Measurements from ENCODE around the gene RAB3IL1. TPM values are rescaled to one million over a fixed set of nuclear protein-coding genes. Genes with fewer than 3 reads are reported as not detected.

RAB3IL1 gene
- total and polyA plus RNA-seq, 3 donors from 2014 or later = 57.7 to 88.2 (median 65.8) TPM

- Histone ChIP-seq H3K36me3 (ENCODE audit: low read depth, missing control alignments) (no peaks in the 10 kb centered on the region), H3K4me1 (peaks cover 38% of the 10 kb centered on the region), H3K9me3 (no peaks in the 10 kb centered on the region), H3K4me3 (no peak overlapping the region), H3K27ac (peak overlapping the region; percentile 55 to 74), H3K27me3 (no peaks in the 10 kb centered on the region)
- intact Hi-C loops (cut with DNase I; ENCODE audit: low total_unique reads) = loop anchor here (10.0 kb wide), 1 partner anchor 155 kb away; the partner anchor contains the start of genes FEN1 and TMEM258
- DNase-seq = peak; percentile 95
- TF ChIP-seq POLR2A (IDR thresholded peaks at IDR 0.05) = no peak
- TF ChIP-seq CTCF (IDR thresholded peaks at IDR 0.05) = no peak
- WGBS, 2 donors = 32 to 43% methylated on average over 9 of the region's 9 CpGs
These were observed 32.0 kb upstream of the RAB3IL1 start for GRCh38 chr11:61949169-61950034.

- Histone ChIP-seq H3K9me3 (no peaks in the 10 kb centered on the region), H3K4me3 (no peak overlapping the region), H3K27me3 (no peaks in the 10 kb centered on the region), H3K27ac (peak overlapping the region; percentile 55 to 74), H3K4me1 (peaks cover 36% of the 10 kb centered on the region), H3K36me3 (ENCODE audit: low read depth, missing control alignments) (no peaks in the 10 kb centered on the region)
- TF ChIP-seq CTCF (IDR thresholded peaks at IDR 0.05) = no peak
- no peak for TF ChIP-seq POLR2A (IDR thresholded peaks at IDR 0.05)
- peak; percentile 61 for DNase-seq
- WGBS, 2 donors = 48 to 62% methylated on average over 7 of the region's 7 CpGs
- intact Hi-C loops (cut with DNase I; ENCODE audit: low total_unique reads) = no loop called here
These were observed 31.1 kb upstream of the RAB3IL1 start for GRCh38 chr11:61948505-61948904.

- peak; percentile 84 to 96 (median 95) for TF ChIP-seq CTCF (IDR thresholded peaks at IDR 0.05)
- no peak for TF ChIP-seq POLR2A (IDR thresholded peaks at IDR 0.05)
- no peaks in the 10 kb centered on the region for H3K36me3 ChIP-seq (ENCODE audit: low read depth, missing control alignments)
- H3K27ac ChIP-seq = peak overlapping the region in 1 of 2 donors; percentile 74
- H3K27me3 ChIP-seq = no peaks in the 10 kb centered on the region
- no peaks in the 10 kb centered on the region for H3K9me3 ChIP-seq
- peak; percentile 96 for DNase-seq
- peaks cover 36% of the 10 kb centered on the region for H3K4me1 ChIP-seq
- WGBS, 2 donors = 28% methylated on average over 4 to 8 of the region's 8 CpGs
- no peak overlapping the region for H3K4me3 ChIP-seq
- intact Hi-C loops (cut with DNase I; ENCODE audit: low total_unique reads) = loop anchor here (2.0 kb wide), 1 partner anchor 49 kb away; no protein-coding TSS in a partner anchor
These were observed 30.3 kb upstream of the RAB3IL1 start for GRCh38 chr11:61947486-61948210.

- DNase-seq = no peak
- Histone ChIP-seq H3K4me1 (peaks cover 36% of the 10 kb centered on the region), H3K27me3 (no peaks in the 10 kb centered on the region), H3K36me3 (ENCODE audit: low read depth, missing control alignments) (no peaks in the 10 kb centered on the region), H3K4me3 (no peak overlapping the region), H3K9me3 (no peaks in the 10 kb centered on the region), H3K27ac (peak overlapping the region in 1 of 2 donors; percentile 37)
- WGBS, 2 donors = 73 to 80% methylated on average over 5 of the region's 5 CpGs
- intact Hi-C loops (cut with DNase I; ENCODE audit: low total_unique reads) = loop anchor here (2.0 kb wide), 1 partner anchor 48 kb away; no protein-coding TSS in a partner anchor
- TF ChIP-seq CTCF (IDR thresholded peaks at IDR 0.05) (no peak), POLR2A (IDR thresholded peaks at IDR 0.05) (no peak)
These were observed 29.5 kb upstream of the RAB3IL1 start for GRCh38 chr11:61946894-61947293.
